Raji (cell line): ENCODE data around the gene TIMM13.

Source experiments
- POLR2A ChIP-seq: IDR thresholded peaks from 2 replicates; pipeline ENCODE4 v1.6.1; 2011; ENCODE audit warnings: low read depth, low read length, control low read depth; ENCODE audit not compliant: insufficient read depth

TIMM13 gene

GRCh38 chr19:2411709-2412108 is 15.7 kb downstream of the TIMM13 start:
- TF ChIP-seq POLR2A: no peak

GRCh38 chr19:2410023-2410422 is 17.4 kb downstream of the TIMM13 start:
- no peak for TF ChIP-seq POLR2A

- TF ChIP-seq POLR2A: no peak
Observed at GRCh38 chr19:2409352-2409912, 18.0 kb downstream of the TIMM13 start.

GRCh38 chr19:2408247-2408646 is 19.1 kb downstream of the TIMM13 start:
- TF ChIP-seq POLR2A: no peak

GRCh38 chr19:2399582-2399981 is 27.8 kb downstream of the TIMM13 start:
- TF ChIP-seq POLR2A: no peak

- no peak for TF ChIP-seq POLR2A
Observed at GRCh38 chr19:2398735-2399305, 28.6 kb downstream of the TIMM13 start.

- TF ChIP-seq POLR2A: peak; percentile 47; the same call in 1 of the 2 replicates
Observed at GRCh38 chr19:2394442-2395292, 32.7 kb downstream of the TIMM13 start.

- 0 out of 2 replicates have a peak, but pooled peaks have one; percentile 5 for TF ChIP-seq POLR2A
Observed at GRCh38 chr19:2394054-2394441, 33.3 kb downstream of the TIMM13 start.

- TF ChIP-seq POLR2A: no peak
Observed at GRCh38 chr19:2392366-2392765, 35.0 kb downstream of the TIMM13 start.

GRCh38 chr19:2391118-2391725 is 36.2 kb downstream of the TIMM13 start:
- TF ChIP-seq POLR2A: 0 out of 2 replicates have a peak, but pooled peaks have one; percentile 14

- no peak for TF ChIP-seq POLR2A
Observed at GRCh38 chr19:2389594-2389993, 37.8 kb downstream of the TIMM13 start.

GRCh38 chr19:2387367-2388288 is 39.8 kb downstream of the TIMM13 start:
- TF ChIP-seq POLR2A: no peak

GRCh38 chr19:2385053-2385721 is 42.2 kb downstream of the TIMM13 start:
- no peak for TF ChIP-seq POLR2A
